T-helper 9 cell (primary cell): ENCODE results near the gene CLEC4G.
A peak's percentile ranks its signal among the peaks of the same experiment; 100 is the strongest.

ENCODE experiments used
- DNase-seq: peaks from one replicate; pipeline ENCODE4 v3.0.0-alpha.2; 2020

The CLEC4G gene

DNA sequence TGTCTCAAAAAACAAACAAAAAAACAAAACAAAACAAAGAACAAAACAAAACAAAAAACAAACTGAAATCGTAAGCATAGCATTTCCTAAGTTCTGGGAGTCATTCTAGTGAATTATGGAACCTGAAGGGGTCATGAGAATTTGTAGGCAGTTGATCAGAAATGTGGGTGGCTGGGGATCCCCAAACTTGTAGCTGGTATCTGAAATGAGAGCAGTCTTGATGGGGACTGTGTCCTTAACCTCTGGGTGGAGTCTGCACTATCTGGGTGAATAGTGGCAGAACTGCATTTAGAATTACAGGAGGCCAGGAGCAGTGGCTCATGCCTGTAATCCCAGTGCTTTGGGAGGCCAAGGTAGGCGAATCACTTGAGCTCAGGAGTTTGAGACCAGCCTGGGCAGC, 6.1 kb downstream of the CLEC4G start:
- DNase-seq = no peak

DNA sequence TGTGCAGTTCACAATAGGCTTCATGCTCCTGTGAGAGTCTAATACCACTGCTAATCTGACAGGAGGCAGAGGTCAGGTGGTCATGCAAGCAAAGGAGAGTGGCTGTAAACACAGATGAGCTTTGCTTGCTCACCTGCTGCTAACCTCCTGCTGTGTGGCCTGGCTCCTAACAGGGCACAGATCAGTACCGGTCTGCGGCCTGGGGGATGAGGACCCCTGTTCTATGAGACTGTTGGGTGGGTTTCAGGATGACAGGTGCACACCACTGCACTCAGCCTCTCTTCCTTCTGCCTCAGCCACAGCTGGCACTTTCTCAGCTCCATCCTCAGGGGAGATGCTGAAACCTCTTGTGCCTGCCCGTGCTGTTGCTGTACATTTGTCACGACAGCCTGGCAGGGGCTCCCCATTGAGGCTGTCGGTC, 9.7 kb downstream of the CLEC4G start:
- DNase-seq = no peak

DNA sequence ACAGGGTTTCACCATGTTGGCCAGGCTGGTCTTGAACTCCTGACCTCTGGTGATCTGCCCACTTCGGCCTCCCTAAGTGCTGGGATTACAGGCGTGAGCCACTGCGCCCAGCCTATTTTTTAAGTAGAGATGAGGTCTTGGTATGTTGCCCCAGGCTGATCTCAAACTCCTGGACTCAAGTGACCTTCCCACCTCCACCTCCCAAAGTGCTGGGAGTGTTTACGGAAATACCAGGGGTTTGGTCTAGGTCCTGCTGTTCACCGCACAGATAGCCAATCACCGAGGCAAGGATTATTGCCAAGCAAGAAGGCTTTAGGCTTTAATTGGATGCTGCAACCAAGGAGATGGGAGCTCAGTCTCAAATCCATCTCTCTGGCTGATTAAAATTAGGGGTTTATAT, 11.6 kb downstream of the CLEC4G start:
- no peak for DNase-seq

- no peak for DNase-seq
Measured at GRCh38 chr19:7718668-7719067, 13.2 kb downstream of the CLEC4G start.

GRCh38 chr19:7716762-7717161, 15.1 kb downstream of the CLEC4G start:
- no peak for DNase-seq

DNA sequence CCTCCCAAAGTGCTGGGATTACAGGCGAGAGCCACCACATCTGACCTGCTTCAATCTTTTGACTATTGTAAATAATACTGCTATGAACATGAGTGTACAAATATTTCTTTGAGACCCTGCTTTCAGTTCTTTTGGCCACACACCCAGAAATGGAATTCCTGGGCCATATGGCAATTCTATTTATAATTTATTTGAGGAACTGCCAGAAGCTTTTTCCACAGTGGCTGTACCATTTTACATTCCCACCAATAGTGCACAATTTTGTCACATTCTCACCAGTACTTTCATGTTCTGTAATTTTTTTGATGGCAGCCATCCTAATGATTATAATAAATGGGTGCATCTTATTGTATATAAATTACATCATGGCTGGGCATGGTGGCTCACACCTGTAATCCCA, 16.2 kb downstream of the CLEC4G start:
- no peak for DNase-seq

DNA sequence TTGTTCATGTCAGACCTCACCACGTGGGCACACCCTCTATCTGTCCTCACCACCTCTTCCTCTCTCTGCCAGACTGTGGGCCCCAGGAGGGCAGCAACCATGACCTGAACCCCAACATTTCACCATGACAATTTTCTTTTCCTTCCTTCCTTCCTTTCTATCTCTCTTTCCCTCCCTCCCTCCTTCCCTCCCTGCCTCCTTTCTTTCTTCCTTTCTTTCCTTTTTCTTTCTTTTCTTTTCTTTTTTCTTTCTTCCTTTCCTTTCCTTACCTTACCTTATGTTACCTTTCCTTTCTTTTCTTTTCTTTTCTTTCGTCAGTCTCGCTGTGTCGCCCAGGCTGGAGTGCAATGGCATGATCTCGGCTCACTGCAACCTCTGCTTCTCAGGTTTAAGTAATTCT, 21.3 kb downstream of the CLEC4G start:
- no peak for DNase-seq

DNA sequence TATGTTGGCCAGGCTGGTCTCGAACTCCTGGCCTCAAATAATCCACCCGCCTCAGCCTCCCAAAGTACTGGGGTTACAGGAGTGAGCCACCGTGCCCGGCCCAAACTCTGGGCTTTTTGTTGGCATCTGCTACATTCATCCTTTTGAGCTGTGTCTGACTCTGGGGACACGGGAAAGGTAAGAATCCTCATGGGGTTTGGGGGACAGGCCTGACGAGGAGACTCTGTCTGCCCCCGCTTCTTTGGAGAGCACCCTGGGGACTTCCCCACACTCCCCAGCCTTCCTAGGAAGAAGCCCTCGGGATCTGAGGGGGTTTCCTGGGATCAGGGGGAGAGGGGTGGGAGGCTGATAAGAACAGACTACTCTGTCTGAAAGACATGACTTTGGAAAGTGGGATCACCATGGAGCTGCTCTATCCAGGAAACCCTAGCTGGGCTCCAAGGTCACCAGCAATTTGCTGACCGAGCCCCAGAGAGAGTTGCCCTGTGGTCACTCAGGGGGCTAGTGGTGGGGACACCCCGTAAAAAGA, 21.9 kb downstream of the CLEC4G start:
- DNase-seq = no peak

- DNase-seq = no peak
Measured at GRCh38 chr19:7706955-7707456, 24.9 kb downstream of the CLEC4G start.

- no peak for DNase-seq
Measured at GRCh38 chr19:7706188-7706954, 25.5 kb downstream of the CLEC4G start.

DNA sequence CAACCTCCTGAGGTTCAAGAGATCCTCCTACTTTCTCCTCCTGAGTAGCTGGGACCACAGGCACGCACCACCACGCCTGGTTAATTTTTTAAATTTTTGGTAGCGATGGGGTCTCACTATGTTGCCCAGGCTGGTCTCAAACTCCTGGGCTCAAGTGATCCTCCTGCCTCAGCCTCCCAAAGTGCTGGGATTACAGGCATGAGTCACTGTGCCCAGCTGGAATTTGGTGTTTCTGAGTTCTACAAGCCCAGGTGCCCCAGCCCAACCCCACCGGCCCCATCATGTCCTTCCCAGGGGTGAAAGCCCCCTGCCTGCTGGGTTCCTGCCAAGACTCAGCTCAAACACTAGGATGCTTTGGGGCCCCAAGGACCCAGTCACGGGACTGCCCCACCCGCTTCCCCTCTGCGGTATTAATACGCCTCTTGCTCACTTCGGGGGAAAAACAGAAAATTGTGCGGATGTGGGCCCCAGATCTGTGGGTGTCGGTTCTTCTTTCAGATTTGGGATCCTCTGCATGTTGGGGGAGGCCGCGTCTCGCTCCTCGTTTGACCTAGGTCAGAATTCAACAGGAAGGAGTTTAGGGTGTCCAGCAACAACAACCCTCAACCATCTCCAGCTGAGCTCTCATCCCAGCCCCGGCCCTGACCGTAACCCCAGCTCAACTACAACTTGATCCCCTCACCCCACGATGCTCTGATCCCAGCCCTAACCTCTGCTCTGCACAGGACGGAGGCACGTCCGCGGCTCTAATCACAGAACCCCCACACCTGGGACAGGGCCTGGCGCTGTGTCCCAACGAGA, 26.3 kb downstream of the CLEC4G start:
- peak; percentile 61 for DNase-seq

- DNase-seq = no peak
Measured at GRCh38 chr19:7704280-7705060, 27.4 kb downstream of the CLEC4G start.

- DNase-seq = no peak
Measured at GRCh38 chr19:7703332-7703731, 28.6 kb downstream of the CLEC4G start.

DNA sequence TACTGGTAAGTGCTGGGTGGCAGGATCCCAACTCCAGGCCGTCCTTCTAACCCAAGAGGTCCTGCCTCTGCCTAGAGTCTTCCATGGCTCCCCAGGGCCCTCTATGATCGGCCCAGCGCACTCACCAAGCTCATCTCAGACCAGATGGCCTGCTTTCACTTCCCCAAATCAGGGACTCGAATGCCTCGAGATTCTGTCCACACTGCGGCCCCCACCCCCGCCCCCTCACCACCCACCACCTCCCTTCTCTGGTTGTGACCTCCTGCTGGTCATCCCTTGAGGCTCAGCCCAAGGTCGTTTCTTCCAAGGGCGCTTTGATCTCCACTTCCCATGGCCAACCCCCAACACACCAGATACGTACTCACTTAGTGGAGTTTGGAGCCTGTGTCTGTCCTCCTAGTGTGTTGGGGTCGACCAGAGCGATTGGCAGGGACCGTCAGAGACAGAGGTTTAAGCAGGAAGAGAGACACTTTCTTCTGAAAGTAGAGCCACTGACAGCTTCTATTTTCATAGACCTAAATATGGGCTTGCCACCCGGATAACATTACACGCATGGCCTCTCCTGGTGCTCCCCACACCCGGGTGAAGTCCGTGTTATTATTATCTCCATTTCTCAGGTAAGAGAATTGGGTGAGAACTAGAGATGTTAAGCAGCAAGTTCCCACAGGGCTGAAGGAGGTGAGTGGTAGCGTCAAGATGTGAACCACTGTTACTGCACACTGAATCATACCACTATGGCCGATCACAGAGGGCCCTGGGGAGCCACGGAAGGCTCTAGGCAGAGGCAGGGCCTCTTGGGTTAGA, 30.1 kb downstream of the CLEC4G start, which contains the start of gene FCER2:
Gene FCER2 (minus strand): TSS at position 478 of the 804 bp plus-strand sequence. CDS start 2,371 bp downstream, outside the sequence.
- no peak for DNase-seq

DNA sequence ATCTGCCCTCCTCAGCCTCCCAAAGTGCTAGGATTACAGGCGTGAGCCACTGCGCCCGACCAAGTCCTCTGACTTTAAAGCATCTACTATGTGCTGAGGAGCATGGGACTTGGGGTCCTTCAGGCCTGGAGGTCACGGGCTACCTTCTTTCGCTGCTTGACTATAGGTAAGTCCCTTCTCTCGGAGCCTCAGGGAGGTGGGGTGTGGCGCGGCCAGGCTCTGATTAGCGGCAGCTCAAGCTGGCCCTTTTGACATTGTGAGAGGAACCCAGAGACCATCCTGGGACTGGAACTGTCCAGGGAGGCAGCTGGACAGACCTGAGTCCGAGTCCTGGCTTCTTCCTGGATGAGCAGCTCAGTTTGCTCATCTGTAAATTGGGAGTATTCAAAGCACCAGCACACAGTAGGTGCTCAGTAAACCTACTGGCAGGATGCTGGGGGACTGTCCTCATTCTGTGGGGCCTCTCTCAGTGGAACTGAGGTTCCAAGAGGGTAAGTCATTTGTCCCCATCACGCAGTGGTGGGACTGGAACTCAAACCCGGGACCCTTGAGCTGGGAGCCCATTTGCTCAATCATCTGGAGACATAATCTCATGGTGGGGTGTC, 30.8 kb downstream of the CLEC4G start:
- DNase-seq = no peak

- DNase-seq = no peak
Measured at GRCh38 chr19:7699417-7700401, 32.2 kb downstream of the CLEC4G start.

DNA sequence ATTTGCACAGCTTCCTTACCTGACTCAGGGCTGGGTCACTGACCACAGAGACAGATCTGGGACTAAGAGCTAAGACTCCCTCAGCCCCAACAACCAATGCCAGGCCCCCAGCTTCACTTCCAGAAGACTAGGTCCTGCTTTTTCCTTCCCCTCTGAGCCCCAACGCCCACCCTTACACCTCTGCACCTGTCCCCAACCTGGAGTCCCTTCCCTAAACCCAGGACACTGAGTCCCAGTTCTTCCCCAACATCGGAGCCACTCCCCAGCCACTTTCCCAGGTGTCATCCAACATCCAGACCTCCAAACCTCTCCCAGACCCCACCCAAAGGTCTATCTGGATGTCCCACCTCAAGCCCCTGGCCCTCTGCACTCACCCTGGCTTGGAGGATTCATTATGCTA, 32.9 kb downstream of the CLEC4G start:
- DNase-seq = no peak

DNA sequence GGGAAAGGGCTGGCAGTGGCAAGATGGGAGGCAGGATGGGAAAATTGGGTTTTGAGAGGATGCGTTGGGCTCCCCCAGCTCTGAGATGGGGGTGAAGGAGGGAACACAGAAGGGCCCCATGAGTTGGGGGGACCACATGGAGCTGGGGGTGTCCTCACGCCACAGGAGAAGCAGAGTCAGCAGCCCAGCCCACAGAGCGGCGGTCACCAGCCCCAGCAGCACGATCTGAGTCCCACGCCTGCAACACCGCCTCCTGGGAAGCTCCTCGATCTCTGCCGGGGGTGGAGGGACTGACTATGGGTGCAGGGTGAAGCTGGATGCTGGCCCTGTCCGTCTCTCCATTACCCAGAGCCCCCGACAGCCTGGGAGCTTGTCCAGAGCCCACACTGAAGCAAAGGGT, 33.3 kb downstream of the CLEC4G start:
- no peak for DNase-seq

- DNase-seq = no peak
Measured at GRCh38 chr19:7697721-7698287, 34.1 kb downstream of the CLEC4G start.

GRCh38 chr19:7694499-7694898, 37.4 kb downstream of the CLEC4G start:
- no peak for DNase-seq
